IMR-90 (cell line): Measurements from ENCODE around the gene LHFPL3. TPM values are rescaled to one million over a fixed set of nuclear protein-coding genes. Genes with fewer than 3 reads are reported as not detected.

Experiments
- ATAC-seq: fragments of 200-7000 bp; cut with Tn5 transposase; 2 replicates; pipeline ENCODE4 v1.9.1; 2020; ENCODE audit warnings: low read depth, mild to moderate bottlenecking, moderate library complexity
- BruUV-seq: library from RNA; stranded (reverse); fragments of 400-500 nt; replicated peaks from 2 replicates; lab custom pipeline; 2021; lab: Mats Ljungman, UMichigan
- CTCF ChIA-PET: fragments of 300-600 bp; formaldehyde crosslinking; extraction: SDS; loops from one replicate; lab custom pipeline; 2021; ENCODE audit warnings: antibody characterized with exemption; lab: Yijun Ruan, JAX
- POLR2A ChIA-PET: fragments of 300-600 bp; sonication (Branson Sonifier 250); formaldehyde crosslinking; loops from one replicate; lab custom pipeline; 2022; ENCODE audit warnings: antibody characterized with exemption; ENCODE audit not compliant: unreplicated experiment; lab: Charles Lee
- DNase-seq: peaks from one replicate; pipeline ENCODE4 v3.0.0; 2013
- H2AFZ ChIP-seq: replicated peaks from 2 replicates; pipeline ENCODE3; 2013; ENCODE audit warnings: low read length, mild to moderate bottlenecking; ENCODE audit not compliant: poor library complexity
- H2AK5ac ChIP-seq: 2 replicates; pipeline ENCODE4 v1.6.1; 2013; ENCODE audit warnings: low read depth, low read length, inconsistent platforms
- H2AK9ac ChIP-seq: replicated peaks from 2 replicates; pipeline ENCODE3; 2013; ENCODE audit warnings: mild to moderate bottlenecking, low read depth, low read length, moderate library complexity; ENCODE audit not compliant: poor library complexity
- H2BK120ac ChIP-seq: 2 replicates; pipeline ENCODE4 v1.6.1; 2013; ENCODE audit warnings: low read depth, low read length, inconsistent platforms
- H2BK15ac ChIP-seq: 3 replicates; pipeline ENCODE4 v1.6.1; 2013; ENCODE audit warnings: low read depth, low read length, inconsistent platforms
- H2BK20ac ChIP-seq: 2 replicates; pipeline ENCODE4 v1.6.1; 2013; ENCODE audit warnings: low read depth, mild to moderate bottlenecking, inconsistent platforms, low read length, moderate library complexity
- H2BK5ac ChIP-seq: 2 replicates; pipeline ENCODE4 v1.6.1; 2013; ENCODE audit warnings: mild to moderate bottlenecking, low read depth, low read length, inconsistent platforms; ENCODE audit not compliant: poor library complexity, severe bottlenecking
- H3K14ac ChIP-seq: replicated peaks from 2 replicates; pipeline ENCODE4 v1.6.1; 2013; ENCODE audit warnings: low read depth, low read length, inconsistent platforms
- H3K18ac ChIP-seq: 2 replicates; pipeline ENCODE4 v1.6.1; 2013; ENCODE audit warnings: low read depth, low read length, control low read depth
- H3K23ac ChIP-seq: 2 replicates; pipeline ENCODE4 v1.6.1; 2013; ENCODE audit warnings: low read depth, low read length, inconsistent platforms
- H3K27ac ChIP-seq: 2 replicates; pipeline ENCODE4 v1.5.1; 2013; ENCODE audit warnings: mild to moderate bottlenecking, control low read depth, low read length; ENCODE audit not compliant: insufficient read depth
- H3K27me3 ChIP-seq: 2 replicates; pipeline ENCODE4 v1.6.1; 2013; ENCODE audit warnings: low read length; ENCODE audit not compliant: control insufficient read depth, insufficient read depth
- H3K36me3 ChIP-seq: 2 replicates; pipeline ENCODE4 v1.6.1; 2013; ENCODE audit warnings: low read length, mixed read lengths; ENCODE audit not compliant: control insufficient read depth, insufficient read depth
- H3K4ac ChIP-seq: 2 replicates; pipeline ENCODE4 v1.6.1; 2013; ENCODE audit warnings: low read depth, low read length, inconsistent platforms
- H3K4me1 ChIP-seq: 2 replicates; pipeline ENCODE4 v1.6.1; 2013; ENCODE audit warnings: low read length, mixed read lengths; ENCODE audit not compliant: control insufficient read depth, insufficient read depth
- H3K4me2 ChIP-seq: 2 replicates; pipeline ENCODE4 v1.6.1; 2013; ENCODE audit warnings: low read depth, mild to moderate bottlenecking, control low read depth, low read length, moderate library complexity
- H3K4me3 ChIP-seq: 2 replicates; pipeline ENCODE4 v1.5.1; 2013; ENCODE audit warnings: low read depth, mild to moderate bottlenecking, control low read depth, low read length, moderate library complexity; ENCODE audit not compliant: insufficient read depth
- H3K56ac ChIP-seq: 2 replicates; pipeline ENCODE4 v1.6.1; 2013; ENCODE audit warnings: low read length, inconsistent platforms; ENCODE audit not compliant: insufficient read depth; ENCODE audit errors: extremely low read depth
- H3K79me1 ChIP-seq, 2 experiments: 2 replicates each; pipeline ENCODE4 v1.6.1; 2013; ENCODE audit warnings: low read length in 2 of 2, inconsistent platforms in 1 of 2, low read depth in 1 of 2
- H3K9ac ChIP-seq: 2 replicates; pipeline ENCODE4 v1.6.1; 2013; ENCODE audit warnings: low read depth, low read length, control low read depth
- H3K9me1 ChIP-seq: 2 replicates; pipeline ENCODE4 v1.6.1; 2013; ENCODE audit warnings: low read length, inconsistent platforms; ENCODE audit not compliant: insufficient read depth
- H3K9me3 ChIP-seq: 2 replicates; pipeline ENCODE4 v1.6.1; 2013; ENCODE audit warnings: low read length; ENCODE audit not compliant: control insufficient read depth, insufficient read depth
- H4K20me1 ChIP-seq: 2 replicates; pipeline ENCODE4 v1.6.1; 2013; ENCODE audit warnings: low read length, inconsistent platforms; ENCODE audit not compliant: insufficient read depth
- H4K5ac ChIP-seq: 2 replicates; pipeline ENCODE4 v1.6.1; 2013; ENCODE audit warnings: mild to moderate bottlenecking, low read depth, low read length, control low read depth
- H4K8ac ChIP-seq, 2 experiments: 2 replicates each; pipeline ENCODE4 v1.6.1; 2013; ENCODE audit warnings: low read depth in 2 of 2, low read length in 2 of 2, control low read depth in 1 of 2, inconsistent platforms in 1 of 2
- H4K91ac ChIP-seq: 2 replicates; pipeline ENCODE4 v1.6.1; 2013; ENCODE audit warnings: low read depth, low read length, inconsistent platforms; ENCODE audit not compliant: insufficient read depth
- BHLHE40 ChIP-seq: fragments of 150-350 bp; IDR thresholded peaks from 2 replicates; pipeline ENCODE4 v1.6.1; 2016; ENCODE audit warnings: mild to moderate bottlenecking, low read depth, low read length
- CTCF ChIP-seq: conservative IDR thresholded peaks from 2 replicates; pipeline ENCODE4 v1.5.1; 2012; ENCODE audit warnings: mild to moderate bottlenecking, low read depth, low read length, improper control_type of control experiment
- ELK1 ChIP-seq: fragments of 150-350 bp; IDR thresholded peaks from 2 replicates; pipeline ENCODE4 v1.6.1; 2016; ENCODE audit warnings: low read depth, mild to moderate bottlenecking, low read length, moderate library complexity, borderline replicate concordance
- FOS ChIP-seq: fragments of 150-350 bp; IDR thresholded peaks from 2 replicates; pipeline ENCODE4 v1.6.1; 2016; ENCODE audit warnings: low read depth, low read length
- NFE2L2 ChIP-seq: fragments of 150-350 bp; IDR thresholded peaks from 2 replicates; pipeline ENCODE4 v1.6.1; 2016; ENCODE audit warnings: low read depth, mild to moderate bottlenecking, low read length
- POLR2A ChIP-seq: IDR thresholded peaks from 2 replicates; pipeline ENCODE4 v1.6.1; 2012; ENCODE audit warnings: mild to moderate bottlenecking, low read depth, low read length
- RAD21 ChIP-seq: IDR thresholded peaks from 2 replicates; pipeline ENCODE4 v1.6.1; 2012; ENCODE audit warnings: low read length, improper control_type of control experiment
- RFX5 ChIP-seq: IDR thresholded peaks from 2 replicates; pipeline ENCODE4 v1.8.0; 2012; ENCODE audit warnings: low read depth, mild to moderate bottlenecking, low read length, moderate library complexity
- SMC3 ChIP-seq: fragments of 150-350 bp; IDR thresholded peaks from 2 replicates; pipeline ENCODE4 v1.6.1; 2016; ENCODE audit warnings: low read depth, mild to moderate bottlenecking, antibody characterized with exemption, low read length, moderate library complexity
- WGBS, 2 experiments: methylation state at CpG; one replicate each; pipeline versions ENCODE4 v1.1.5 to v1.1.7; 2013; ENCODE audit warnings: missing lambda C conversion rate in 2 of 2; ENCODE audit not compliant: insufficient read length in 1 of 2; ENCODE audit errors: extremely low coverage in 2 of 2; 5-methylcytosine and 5-hydroxymethylcytosine counted together
- dilution Hi-C: fragments of 300-500 bp; cut with HindIII; formaldehyde crosslinking; loops from one replicate; pipeline ENCODE4 v1.14.3; 2018; ENCODE audit warnings: low sequenced_read_pairs; ENCODE audit not compliant: unreplicated experiment
- in situ Hi-C: fragments of 300-500 bp; cut with MboI; formaldehyde crosslinking; loops from 3 replicates; pipeline ENCODE4 v1.14.3; 2019; ENCODE audit warnings: low sequenced_read_pairs, inconsistent platforms, mixed read lengths
- intact Hi-C: fragments of 100-400 bp; cut with micrococcal nuclease; formaldehyde crosslinking; loops from 2 replicates; pipeline ENCODE4 v1.10.0; 2022
- polyA plus RNA-seq, 3 experiments: library from polyadenylated mRNA; depleted of rRNA; stranded (reverse); fragments of >200 nt; gene quantifications; 2 replicates each; pipeline ENCODE4 v1.2.3, GENCODE V29; 2012; ENCODE audit warnings: low replicate concordance in 1 of 3
- total RNA-seq: library from RNA; depleted of rRNA; stranded (reverse); fragments of >200 nt; gene quantifications from 2 replicates; pipeline ENCODE4 v1.2.3, GENCODE V29; 2012

LHFPL3 gene
- total and polyA plus RNA-seq, 2 of the 4 experiments (the other 2 are of a cell fraction) = not detected

GRCh38 chr7:104767113-104767512, 438.7 kb downstream of the LHFPL3 start:
- H3K4me2 ChIP-seq = no peak overlapping the region
- no peak overlapping the region for H2BK5ac ChIP-seq
- ChIA-PET CTCF (no interaction called here), POLR2A (no interaction called here)
- no peak for TF ChIP-seq CTCF
- no peak for TF ChIP-seq SMC3
- no peak for TF ChIP-seq BHLHE40
- no peak for TF ChIP-seq NFE2L2
- TF ChIP-seq POLR2A = no peak
- TF ChIP-seq RFX5 = no peak
- TF ChIP-seq RAD21 = no peak
- TF ChIP-seq FOS = no peak
- TF ChIP-seq ELK1 = no peak
- no peak overlapping the region for H3K56ac ChIP-seq
- no peak overlapping the region for H4K91ac ChIP-seq
- DNase-seq = no peak
- no peak overlapping the region for H3K4ac ChIP-seq
- no peaks in the 10 kb centered on the region for H3K79me1 ChIP-seq
- no peaks in the 10 kb centered on the region for H4K20me1 ChIP-seq
- no peak overlapping the region for H3K9ac ChIP-seq
- no peak overlapping the region for H2AK9ac ChIP-seq
- no peaks in the 10 kb centered on the region for H3K4me1 ChIP-seq
- no peak overlapping the region for H2BK120ac ChIP-seq
- H3K9me1 ChIP-seq = no peaks in the 10 kb centered on the region
- no peak overlapping the region for H4K5ac ChIP-seq
- no peak overlapping the region for H2AK5ac ChIP-seq
- no peaks in the 10 kb centered on the region for H3K27me3 ChIP-seq
- no peak overlapping the region for H2BK20ac ChIP-seq
- no peak overlapping the region for H3K18ac ChIP-seq
- dilution Hi-C loops (no loop called here), intact Hi-C loops (no loop called here), in situ Hi-C loops (no loop called here)
- no peak overlapping the region for H4K8ac ChIP-seq
- no peak overlapping the region for H2AFZ ChIP-seq
- H3K4me3 ChIP-seq = no peak overlapping the region
- H2BK15ac ChIP-seq = no peak overlapping the region
- BruUV-seq = no TSS peak
- no peak for ATAC-seq
- H3K9me3 ChIP-seq = no peaks in the 10 kb centered on the region
- H3K27ac ChIP-seq = no peak overlapping the region
- WGBS, 2 experiments = 28% methylated on average over 3 of the region's 4 CpGs; no CpG with 5 or more reads in 1 of the 2 experiments
- H3K36me3 ChIP-seq = no peaks in the 10 kb centered on the region
- no peak overlapping the region for H3K14ac ChIP-seq
- no peak overlapping the region for H3K23ac ChIP-seq
